Activated CD4-positive, alpha-beta T cell treated with anti-CD3 and anti-CD28 coated beads, Interleukin-2, Interleukin-4, amounts not matched to agents 100 ng/mL and 50 ng/mL, durations not matched to agents 16 hours and 8 hours (primary cell): ENCODE data around the gene MEGF9.

Experiments
- DNase-seq: peaks from one replicate; pipeline ENCODE4 v3.0.0-alpha.2; 2020; ENCODE audit warnings: low spot score

Gene MEGF9

GRCh38 chr9:120702075-120702474 is 12.2 kb downstream of the MEGF9 start:
- no peak for DNase-seq

DNA sequence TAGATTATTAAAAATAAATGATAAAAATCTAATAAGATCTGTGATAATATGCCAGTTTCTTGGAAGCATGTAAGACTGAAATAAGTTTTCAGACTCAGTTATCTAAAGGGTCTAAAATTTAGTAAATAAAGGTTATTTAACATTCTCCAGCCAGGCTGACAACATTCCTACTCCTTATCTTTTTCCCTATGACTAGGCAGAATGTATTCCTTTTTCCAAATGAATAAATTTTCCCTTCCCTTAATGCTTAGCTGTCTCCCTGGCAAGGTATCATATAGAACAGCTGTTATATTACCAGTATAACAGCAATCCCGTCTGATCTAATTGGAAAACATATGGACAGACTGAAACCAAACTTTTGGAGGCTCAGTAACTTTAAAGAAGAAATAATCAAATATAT is 13.0 kb downstream of the MEGF9 start:
- no peak for DNase-seq

- DNase-seq, result no peak
These were observed 15.5 kb downstream of the MEGF9 start for GRCh38 chr9:120698766-120699165.

- no peak for DNase-seq
These were observed 16.8 kb downstream of the MEGF9 start for GRCh38 chr9:120697448-120697847.

- no peak for DNase-seq
These were observed 17.6 kb downstream of the MEGF9 start for GRCh38 chr9:120696551-120697230.

GRCh38 chr9:120694559-120694958 is 19.7 kb downstream of the MEGF9 start:
- DNase-seq, result peak; percentile 12

- DNase-seq, result no peak
These were observed 20.6 kb downstream of the MEGF9 start for GRCh38 chr9:120693700-120694008.

DNA sequence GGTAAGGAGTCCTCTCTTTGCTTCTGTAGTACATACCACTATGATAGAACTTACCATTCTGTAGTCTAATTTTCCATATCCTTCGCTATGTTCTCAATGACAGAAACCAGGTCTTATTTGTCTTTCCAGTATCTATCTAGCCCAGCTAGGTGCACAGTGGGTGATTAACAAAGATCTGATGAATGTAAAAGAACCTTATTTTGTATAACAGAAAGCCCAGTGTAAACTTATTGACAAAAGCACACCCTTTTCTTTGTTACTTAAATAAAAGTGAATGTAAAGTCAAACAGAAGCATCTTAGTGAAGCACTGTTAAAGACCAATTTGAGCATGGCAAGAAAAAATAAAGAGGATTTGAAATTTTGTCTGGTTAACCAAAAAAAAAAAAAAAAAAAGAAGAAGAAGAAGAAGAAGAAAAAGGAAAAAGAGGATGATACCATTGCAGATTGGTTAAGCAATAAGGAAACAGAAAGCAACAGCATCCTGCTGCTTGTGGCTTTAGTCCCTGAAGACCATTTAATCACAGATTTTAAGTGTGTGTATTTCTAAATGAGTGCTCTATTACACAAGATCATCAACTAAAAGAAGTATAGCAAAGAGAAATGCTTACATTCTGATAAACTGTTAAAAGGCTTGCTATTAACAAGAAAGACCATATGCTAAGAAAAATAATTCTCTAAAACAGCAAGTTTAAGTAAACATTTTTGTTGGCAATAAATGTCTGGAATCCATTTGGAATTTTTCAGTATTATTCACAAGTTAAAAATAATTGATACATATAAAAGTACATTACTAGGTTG is 21.2 kb downstream of the MEGF9 start:
- peak; percentile 31 for DNase-seq

GRCh38 chr9:120690372-120690771 is 23.9 kb downstream of the MEGF9 start:
- DNase-seq, result no peak

GRCh38 chr9:120689860-120690259 is 24.4 kb downstream of the MEGF9 start:
- no peak for DNase-seq

DNA sequence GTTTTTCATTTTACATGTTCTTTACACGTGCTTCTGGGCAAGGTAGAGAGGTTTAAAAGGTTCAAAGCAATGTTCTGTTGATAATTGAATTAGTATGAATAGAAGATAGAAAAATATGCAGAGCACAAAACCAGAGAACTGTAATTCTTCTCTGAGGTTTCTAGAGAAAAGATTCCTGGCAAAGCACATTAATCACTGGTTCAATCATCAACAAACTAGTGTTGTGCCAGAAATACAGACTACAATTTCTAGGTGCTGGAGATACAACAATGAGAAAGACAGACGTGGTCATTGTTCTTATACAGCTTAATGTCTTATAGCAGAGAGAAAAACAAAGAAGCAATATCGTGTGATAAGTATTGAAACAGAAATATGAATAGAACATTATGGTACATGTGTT is 25.5 kb downstream of the MEGF9 start:
- DNase-seq, result no peak

GRCh38 chr9:120683150-120683549 is 31.1 kb downstream of the MEGF9 start:
- DNase-seq, result no peak

DNA sequence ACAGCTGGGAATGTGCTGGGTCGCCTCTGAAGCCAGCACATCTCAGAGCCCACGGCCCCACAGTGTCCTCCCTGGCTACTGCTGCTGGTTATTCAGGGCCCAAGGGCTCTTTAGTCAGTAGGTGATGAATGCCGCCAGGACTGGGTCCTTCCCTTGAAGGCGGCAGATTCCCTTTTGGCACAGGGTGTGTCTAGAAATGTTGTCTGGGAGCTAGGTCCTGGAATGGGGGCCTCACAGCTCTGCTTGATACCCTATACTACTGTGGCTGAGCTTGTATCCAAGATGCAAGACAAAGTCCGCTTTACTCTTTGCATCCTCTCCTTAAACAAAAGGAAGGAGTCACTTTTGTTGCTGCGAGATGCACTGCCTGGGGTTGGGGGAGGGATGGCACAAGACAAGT is 33.1 kb downstream of the MEGF9 start:
- no peak for DNase-seq

GRCh38 chr9:120680579-120680978 is 33.7 kb downstream of the MEGF9 start:
- no peak for DNase-seq

DNA sequence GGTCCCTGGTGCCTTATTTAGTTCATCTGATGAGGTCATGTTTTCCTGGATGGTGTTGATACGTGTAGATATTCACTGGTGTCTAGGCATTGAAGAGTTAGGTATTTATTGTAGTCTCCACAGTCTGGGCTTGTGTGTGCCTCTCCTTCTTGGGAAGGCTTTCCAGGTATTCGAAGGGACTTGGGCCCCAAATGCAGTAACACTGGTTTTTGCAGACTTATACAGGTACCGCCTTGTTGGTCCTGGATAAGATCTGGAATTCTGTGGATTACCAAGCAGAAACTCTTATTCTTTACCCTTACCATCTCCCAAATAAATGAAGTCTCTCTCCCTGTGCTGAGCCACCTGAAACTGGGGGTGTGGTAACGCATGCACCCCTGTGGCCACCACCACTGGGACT is 34.1 kb downstream of the MEGF9 start:
- no peak for DNase-seq

GRCh38 chr9:120677965-120678364 is 36.3 kb downstream of the MEGF9 start:
- no peak for DNase-seq

DNA sequence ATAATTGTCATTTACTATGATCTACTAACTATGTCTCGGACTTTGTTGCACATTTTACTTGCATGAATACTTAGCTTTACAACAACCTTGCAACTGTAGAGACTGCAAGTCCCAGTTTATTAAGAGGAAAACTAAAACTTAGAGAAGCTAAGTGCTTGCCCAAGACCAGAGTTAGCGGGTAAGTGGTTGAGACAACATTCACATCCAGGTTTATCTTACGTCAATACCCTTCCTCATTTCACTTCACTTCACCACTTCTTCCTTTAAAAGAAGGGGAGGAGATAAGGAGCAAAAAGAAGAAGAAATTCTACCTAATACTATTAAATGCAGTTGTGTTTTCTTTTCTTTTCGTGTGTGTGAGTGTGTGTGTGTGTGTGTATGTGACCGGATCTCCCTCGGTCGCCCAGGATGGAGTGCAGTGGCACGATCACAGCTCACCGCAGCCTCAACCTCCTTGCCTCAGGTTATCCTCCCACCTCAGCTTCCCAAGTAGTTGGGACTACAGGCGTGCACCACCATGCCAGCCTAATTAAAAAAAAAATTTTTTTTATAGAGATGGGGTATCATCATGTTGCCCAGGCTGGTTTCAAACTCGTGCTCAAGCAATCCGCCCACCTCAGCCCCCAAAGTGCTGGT is 37.4 kb downstream of the MEGF9 start:
- DNase-seq, result no peak

GRCh38 chr9:120668399-120668798 is 45.9 kb downstream of the MEGF9 start:
- DNase-seq, result no peak

DNA sequence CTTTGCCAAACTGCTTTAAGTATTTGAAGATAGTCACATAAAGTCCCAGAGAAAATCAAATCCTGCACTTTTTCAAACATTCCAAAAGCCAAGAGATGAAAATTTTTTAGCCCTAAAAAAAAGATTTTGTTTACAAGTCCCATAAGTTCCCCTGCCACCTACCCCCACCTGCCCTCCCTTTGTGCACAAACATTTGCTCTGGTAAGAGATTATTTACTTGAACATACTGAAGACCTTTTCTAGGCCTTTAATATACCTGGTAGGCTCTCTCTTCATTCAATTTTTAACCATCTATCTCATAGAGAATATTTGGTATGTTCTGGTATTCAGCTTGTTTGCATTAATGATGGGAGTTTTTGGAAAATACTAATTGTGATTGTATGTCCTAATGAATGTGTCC is 50.3 kb downstream of the MEGF9 start:
- no peak for DNase-seq

- no peak for DNase-seq
These were observed 50.9 kb downstream of the MEGF9 start for GRCh38 chr9:120663380-120663779.

- DNase-seq, result no peak
These were observed 51.8 kb downstream of the MEGF9 start for GRCh38 chr9:120662513-120662912.

- DNase-seq, result no peak
These were observed 54.6 kb downstream of the MEGF9 start for GRCh38 chr9:120659676-120660075.

DNA sequence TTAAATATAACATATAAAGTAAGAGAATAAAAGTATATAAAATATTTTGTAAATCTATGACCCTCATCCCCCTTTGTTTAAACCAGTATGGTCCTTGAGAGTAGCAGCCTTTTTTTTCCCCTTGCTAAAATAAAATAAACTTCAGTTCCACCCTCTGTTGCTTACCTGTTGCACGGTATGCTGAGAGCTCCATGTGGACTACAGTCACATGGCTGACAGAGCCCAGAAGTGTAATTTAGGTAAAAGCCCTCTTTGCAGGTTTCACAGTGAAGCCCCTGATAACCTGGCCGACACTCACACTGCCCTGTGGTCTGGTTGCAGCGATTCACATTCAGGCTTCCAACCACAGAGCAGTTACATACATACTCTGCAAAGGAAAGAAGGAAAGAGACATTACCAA is 55.1 kb downstream of the MEGF9 start:
- no peak for DNase-seq
